Stimulated activated CD8-positive, alpha-beta memory T cell treated with anti-CD3 and anti-CD28 coated beads, Interleukin-2, amount 100 ng/mL, for 1 hour (primary cell): ENCODE results near the gene VWA3B.

Experiments
- DNase-seq, 2 donors: peaks; one replicate each; pipeline ENCODE4 v3.0.0-alpha.2; 2020; ENCODE audit warnings: low read depth in 2 of 2

The VWA3B gene

DNA sequence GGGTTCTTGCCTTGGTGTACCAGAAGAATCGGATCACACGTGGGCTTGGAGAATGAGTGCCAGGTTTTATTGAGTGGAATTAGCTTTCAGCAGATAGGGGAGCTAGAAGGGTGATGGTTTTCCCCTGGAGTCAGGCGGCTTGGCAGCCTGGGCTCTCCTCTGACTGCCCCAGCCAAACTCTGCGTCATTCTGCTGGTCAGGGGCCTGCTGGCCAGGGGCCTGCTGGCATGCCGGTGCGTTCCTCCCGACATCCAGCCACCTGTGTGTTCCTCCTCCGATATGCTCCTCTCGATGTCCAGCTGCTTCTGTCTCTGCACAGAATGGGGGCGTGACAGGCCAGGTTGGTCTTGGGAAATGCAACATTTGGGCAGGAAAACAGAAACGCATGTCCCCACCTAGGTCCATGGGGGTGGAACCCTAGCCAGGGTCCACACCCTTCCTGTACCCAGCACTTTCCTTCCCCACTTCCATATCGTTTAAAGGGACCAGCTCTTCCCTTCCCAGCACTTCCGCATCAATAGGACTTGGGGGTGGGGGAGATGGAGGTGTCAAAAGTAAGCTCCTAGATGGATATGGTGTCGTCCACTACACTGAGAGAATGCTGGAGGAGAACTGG, 85.3 kb downstream of the VWA3B start:
- no peak for DNase-seq

DNA sequence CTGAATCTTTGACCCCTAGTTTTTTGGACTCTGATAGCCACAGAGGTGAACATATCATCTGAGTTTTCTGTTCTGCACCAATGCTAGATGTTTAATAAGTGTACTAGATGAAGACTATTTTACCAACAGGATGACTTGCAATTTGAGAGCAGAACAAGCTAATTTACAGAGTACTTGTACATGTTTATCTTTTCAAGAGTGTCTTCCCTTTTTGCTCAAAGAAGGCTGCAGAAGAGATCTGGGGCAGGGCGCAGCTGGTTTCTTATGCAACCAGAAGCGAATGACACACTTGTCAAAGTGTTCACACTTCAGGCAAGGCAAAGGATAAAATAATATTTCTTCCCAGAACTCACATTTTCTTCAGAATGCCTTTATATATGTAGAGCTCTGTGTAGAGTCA, 86.0 kb downstream of the VWA3B start:
- DNase-seq, result no peak

- DNase-seq, result no peak
Measured at GRCh38 chr2:98175811-98176210, 88.8 kb downstream of the VWA3B start.

DNA sequence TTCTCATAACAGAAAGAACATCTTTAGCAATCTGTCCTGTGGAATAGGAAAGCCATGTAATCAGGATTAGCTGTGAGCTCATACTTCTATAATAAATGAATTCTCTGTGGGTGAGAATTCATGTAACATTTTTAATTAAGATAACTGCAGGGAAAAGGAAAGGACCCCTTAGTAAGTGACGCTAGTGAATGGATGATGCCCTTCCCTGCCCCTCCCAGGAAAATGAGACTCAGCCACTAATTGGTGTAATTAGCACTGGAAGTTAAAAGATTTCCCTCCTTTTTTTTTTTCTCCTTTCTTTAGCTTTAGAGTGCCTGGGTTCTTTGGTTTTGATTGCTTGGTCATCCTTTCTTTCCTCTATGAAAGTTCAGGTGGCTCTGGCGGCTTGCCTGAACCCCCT, 90.3 kb downstream of the VWA3B start:
- DNase-seq, result no peak

DNA sequence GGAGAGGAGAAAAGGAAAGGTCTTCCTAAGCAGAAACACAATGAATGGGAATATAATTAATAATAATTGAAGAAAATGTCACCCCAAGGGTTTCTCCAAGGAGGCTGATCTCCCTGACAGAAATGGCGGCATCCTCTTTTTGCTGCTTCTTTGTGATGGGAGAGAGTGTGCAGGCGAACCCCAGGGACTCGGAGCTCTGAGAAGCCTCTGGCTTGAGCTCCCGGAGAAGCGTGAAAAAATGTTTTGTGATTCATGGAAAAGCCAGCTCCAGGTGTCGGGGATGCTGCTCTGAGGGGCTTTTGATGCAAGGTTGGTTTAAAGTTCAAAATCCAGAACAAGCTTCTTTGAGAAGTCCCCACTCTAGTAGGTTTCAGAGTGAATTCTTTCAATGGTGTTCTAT, 91.0 kb downstream of the VWA3B start:
- DNase-seq, result no peak

DNA sequence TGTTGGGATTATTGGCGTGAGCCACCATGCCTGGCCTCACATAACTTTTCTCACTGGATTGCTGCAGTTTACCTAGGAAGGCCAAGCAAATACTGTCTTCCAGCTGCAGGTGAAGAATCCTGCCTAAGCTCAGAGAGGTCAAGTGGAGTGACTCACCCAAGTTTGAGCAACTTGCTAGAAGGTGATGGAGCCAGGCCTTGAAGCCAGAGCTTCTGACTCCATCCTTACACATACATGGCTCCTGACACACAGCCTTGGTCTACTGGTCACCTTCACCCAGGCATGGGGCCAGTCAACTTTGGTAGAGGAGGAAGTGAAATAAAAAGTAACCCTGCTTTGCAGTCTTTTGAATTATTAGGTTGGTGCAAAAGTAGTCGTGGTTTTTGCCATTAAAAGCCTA, 93.5 kb downstream of the VWA3B start:
- DNase-seq, result no peak

GRCh38 chr2:98181346-98181745, 94.4 kb downstream of the VWA3B start:
- DNase-seq, result no peak

DNA sequence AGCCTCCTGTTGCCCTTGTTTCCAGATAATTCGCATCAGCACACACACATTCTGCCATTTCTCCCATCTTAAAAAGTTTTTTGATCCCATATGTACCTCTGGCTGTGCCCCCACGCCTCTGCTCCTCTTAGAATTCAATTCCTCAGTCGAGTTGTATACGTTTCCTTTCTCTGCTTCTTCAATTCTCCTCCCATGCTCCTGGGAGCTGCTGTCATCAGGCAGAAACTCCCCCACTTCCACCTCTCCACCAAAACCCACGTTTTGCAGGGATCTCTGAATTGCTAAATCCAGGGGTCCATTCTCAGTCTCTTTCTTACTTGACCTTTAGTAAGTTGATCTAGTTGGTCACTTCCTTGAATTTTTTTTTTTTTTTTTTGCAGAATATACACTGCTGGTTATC, 98.8 kb downstream of the VWA3B start:
- DNase-seq, result no peak

- DNase-seq, result no peak
Measured at GRCh38 chr2:98187194-98187593, 100.2 kb downstream of the VWA3B start.

- DNase-seq, result no peak
Measured at GRCh38 chr2:98188351-98189046, 101.5 kb downstream of the VWA3B start.

- no peak for DNase-seq
Measured at GRCh38 chr2:98191883-98192282, 104.9 kb downstream of the VWA3B start.

- DNase-seq, result no peak
Measured at GRCh38 chr2:98201576-98201975, 114.6 kb downstream of the VWA3B start.

DNA sequence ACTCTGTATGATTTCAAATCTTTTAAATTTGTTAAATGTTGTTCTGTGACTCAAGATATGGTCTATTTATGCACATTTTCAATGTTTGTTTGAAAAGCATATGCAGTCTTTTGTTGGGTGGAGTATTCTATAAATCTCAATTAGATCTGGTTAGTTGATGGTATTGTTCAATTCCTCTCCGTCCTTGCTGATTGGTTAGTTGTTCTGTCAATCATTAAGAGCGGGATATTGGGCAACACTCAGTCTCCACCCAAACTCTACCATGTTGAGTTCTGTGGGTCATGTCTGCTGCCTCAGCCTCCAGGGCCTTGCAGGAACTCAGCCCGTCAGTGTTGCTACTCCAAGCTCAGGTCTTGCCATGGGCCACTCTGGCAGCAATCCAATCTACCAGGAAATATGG, 118.9 kb downstream of the VWA3B start:
- no peak for DNase-seq

GRCh38 chr2:98212092-98213000, 125.4 kb downstream of the VWA3B start:
- DNase-seq, result no peak

GRCh38 chr2:98216616-98217015, 129.6 kb downstream of the VWA3B start:
- no peak for DNase-seq

GRCh38 chr2:98219152-98219551, 132.2 kb downstream of the VWA3B start:
- no peak for DNase-seq

DNA sequence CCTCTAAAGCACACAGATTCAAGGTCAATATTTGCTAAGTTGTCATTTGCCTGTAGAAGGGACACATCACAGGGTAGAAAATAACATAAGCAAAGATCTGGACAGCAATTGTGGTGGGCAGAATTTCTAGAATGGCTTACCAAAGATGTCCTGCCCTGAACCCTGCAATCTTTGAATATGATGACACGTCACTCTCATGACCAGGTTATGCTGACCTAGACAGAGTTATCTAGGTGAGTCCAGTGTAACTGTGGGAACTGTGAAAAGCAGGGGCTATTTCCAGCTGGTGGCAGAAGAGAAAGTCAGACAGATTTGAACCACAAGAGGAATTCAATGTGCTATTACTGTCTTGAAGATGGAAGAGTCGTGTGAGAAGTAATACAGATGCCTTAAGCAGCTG, 147.0 kb downstream of the VWA3B start:
- DNase-seq, result no peak

DNA sequence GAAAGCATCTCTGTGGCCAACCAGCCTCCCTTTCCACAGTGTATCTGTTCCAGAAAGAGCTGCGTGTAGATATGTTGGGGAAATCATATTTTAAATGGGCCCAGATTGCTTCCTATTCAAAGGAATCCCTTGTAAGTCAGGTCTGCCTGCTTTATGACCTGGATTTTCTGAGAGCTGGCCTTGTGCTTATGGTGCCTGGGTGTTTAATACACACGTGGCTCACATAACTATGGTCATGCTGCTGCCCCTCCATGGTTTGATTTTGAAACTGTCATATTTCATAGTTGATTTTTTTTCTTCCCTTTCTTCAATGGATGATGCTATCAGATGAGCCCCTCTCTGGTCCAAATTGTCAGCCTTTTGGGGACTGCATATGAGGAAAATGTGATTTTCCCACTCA, 147.8 kb downstream of the VWA3B start:
- no peak for DNase-seq

- DNase-seq, result no peak
Measured at GRCh38 chr2:98236935-98237334, 150.0 kb downstream of the VWA3B start.

- no peak for DNase-seq
Measured at GRCh38 chr2:98240786-98241398, 153.9 kb downstream of the VWA3B start.

- no peak for DNase-seq
Measured at GRCh38 chr2:98241592-98241991, 154.6 kb downstream of the VWA3B start.

GRCh38 chr2:98242003-98242402, 155.0 kb downstream of the VWA3B start:
- DNase-seq, result no peak
